Kidney epithelial cell (primary cell): ENCODE results near the gene B4GALNT3. TPM values are rescaled to one million over a fixed set of nuclear protein-coding genes. Genes with fewer than 3 reads are reported as not detected.

Source experiments
- DNase-seq: peaks from one replicate; pipeline ENCODE4 v3.0.0-alpha.2; 2010; ENCODE audit warnings: low read depth
- H3K27me3 ChIP-seq: 2 replicates; pipeline ENCODE4 v1.6.0; 2011; ENCODE audit warnings: low read length; ENCODE audit not compliant: control insufficient read depth, insufficient read depth
- H3K36me3 ChIP-seq: 2 replicates; pipeline ENCODE4 v1.5.1; 2011; ENCODE audit warnings: low read length; ENCODE audit not compliant: control insufficient read depth, insufficient read depth
- H3K4me3 ChIP-seq: 2 replicates; pipeline ENCODE4 v1.5.1; 2011; ENCODE audit warnings: low read depth, mild to moderate bottlenecking, control low read depth, low read length
- total RNA-seq: library from RNA; depleted of rRNA; stranded (reverse); fragments of >200 nt; gene quantifications from 2 replicates; pipeline ENCODE4 v1.2.3, GENCODE V29; 2015
- TF ChIP-seq, protein P1 (sequence below): IDR thresholded peaks from 2 replicates; pipeline ENCODE4 v1.5.1; 2011; ENCODE audit warnings: mild to moderate bottlenecking, moderate library complexity, low read length, control low read depth, inconsistent platforms; ENCODE audit not compliant: insufficient read depth, poor library complexity, severe bottlenecking

The B4GALNT3 gene
- total RNA-seq, 1 donor from 2014 or later, result 6.8 TPM

DNA sequence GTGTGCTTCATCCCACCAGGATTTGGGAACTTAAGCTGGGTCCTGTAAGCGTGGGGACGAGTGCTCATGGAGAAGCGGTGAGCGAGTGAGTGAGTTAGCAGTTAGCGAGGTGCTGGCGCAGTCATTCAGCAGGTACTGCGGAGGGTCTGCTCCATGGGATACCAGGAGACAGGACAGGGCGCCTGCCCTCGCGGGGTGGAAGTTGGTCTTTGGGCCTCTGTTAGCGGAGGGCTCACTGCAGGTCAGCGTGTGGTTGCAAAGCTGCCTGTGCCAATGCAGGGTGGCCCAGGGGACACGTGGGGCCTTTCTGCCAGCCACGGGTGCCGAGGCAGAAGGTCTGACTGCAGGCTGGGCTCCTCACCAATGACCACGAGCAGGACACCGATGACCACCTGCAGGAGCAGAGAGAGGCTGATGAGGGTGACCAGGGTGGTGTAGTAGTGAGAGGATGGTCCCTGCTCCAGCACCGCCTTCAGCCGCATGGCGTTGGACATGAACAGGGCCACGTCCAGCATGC is 105.9 kb downstream of the B4GALNT3 start:
- no peaks in the 10 kb centered on the region for H3K36me3 ChIP-seq
- H3K27me3 ChIP-seq, result no peaks in the 10 kb centered on the region
- no peak for DNase-seq
- no peak overlapping the region for H3K4me3 ChIP-seq
- TF ChIP-seq, protein P1, sequence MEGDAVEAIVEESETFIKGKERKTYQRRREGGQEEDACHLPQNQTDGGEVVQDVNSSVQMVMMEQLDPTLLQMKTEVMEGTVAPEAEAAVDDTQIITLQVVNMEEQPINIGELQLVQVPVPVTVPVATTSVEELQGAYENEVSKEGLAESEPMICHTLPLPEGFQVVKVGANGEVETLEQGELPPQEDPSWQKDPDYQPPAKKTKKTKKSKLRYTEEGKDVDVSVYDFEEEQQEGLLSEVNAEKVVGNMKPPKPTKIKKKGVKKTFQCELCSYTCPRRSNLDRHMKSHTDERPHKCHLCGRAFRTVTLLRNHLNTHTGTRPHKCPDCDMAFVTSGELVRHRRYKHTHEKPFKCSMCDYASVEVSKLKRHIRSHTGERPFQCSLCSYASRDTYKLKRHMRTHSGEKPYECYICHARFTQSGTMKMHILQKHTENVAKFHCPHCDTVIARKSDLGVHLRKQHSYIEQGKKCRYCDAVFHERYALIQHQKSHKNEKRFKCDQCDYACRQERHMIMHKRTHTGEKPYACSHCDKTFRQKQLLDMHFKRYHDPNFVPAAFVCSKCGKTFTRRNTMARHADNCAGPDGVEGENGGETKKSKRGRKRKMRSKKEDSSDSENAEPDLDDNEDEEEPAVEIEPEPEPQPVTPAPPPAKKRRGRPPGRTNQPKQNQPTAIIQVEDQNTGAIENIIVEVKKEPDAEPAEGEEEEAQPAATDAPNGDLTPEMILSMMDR, result no peak

DNA sequence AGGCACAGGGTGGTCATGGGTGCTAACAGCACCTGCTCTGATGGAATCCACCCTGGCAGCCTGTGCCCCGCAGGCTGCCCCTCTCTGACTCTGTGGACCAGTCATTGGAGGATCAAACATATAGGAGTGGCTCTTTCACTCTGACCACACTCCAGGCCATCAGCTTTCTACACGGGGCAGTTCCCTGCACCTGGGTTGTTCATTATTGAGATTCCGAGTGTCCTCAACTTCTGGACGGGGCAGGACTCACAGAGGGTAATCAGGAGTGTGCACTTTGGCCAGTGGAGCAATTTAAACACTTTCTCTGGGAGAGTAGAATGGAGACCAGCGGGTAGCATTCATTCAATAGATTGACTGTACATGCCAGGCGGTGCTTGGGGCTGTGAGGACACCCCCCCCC is 108.7 kb downstream of the B4GALNT3 start:
- Histone ChIP-seq H3K36me3 (no peaks in the 10 kb centered on the region), H3K4me3 (no peak overlapping the region), H3K27me3 (no peaks in the 10 kb centered on the region)
- TF ChIP-seq, protein P1, result no peak
- no peak for DNase-seq

DNA sequence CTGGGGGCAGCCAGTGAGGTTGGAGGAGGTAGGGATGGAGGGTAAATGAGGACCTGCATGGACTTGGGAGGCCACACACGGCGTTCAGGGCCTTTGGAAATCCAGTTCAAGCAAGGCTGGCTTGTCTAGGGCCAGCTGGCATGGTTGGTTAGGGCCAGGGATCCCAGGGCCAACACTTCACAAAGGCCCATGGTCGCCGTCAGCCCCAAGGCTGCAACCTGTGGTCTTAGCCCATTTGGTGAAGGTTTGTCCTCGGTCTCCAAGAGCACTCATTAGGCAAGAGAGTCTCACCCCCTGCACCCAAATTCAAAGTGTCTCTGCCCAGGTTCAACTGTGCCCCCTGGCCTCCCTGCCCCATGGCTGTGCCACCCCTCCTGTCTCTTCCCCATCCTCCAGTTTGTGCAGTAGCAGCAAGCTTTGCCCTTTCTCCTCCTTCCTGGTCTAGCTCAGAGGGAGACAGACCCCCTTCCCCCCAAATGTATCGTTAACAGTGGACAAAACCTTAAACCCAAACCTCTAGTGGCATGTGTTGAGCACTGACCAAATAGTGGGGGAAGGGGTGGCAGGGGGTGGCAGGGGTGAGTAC is 109.4 kb downstream of the B4GALNT3 start:
- H3K36me3 ChIP-seq, result no peaks in the 10 kb centered on the region
- no peaks in the 10 kb centered on the region for H3K27me3 ChIP-seq
- H3K4me3 ChIP-seq, result no peak overlapping the region
- TF ChIP-seq, protein P1, result no peak
- DNase-seq, result no peak

DNA sequence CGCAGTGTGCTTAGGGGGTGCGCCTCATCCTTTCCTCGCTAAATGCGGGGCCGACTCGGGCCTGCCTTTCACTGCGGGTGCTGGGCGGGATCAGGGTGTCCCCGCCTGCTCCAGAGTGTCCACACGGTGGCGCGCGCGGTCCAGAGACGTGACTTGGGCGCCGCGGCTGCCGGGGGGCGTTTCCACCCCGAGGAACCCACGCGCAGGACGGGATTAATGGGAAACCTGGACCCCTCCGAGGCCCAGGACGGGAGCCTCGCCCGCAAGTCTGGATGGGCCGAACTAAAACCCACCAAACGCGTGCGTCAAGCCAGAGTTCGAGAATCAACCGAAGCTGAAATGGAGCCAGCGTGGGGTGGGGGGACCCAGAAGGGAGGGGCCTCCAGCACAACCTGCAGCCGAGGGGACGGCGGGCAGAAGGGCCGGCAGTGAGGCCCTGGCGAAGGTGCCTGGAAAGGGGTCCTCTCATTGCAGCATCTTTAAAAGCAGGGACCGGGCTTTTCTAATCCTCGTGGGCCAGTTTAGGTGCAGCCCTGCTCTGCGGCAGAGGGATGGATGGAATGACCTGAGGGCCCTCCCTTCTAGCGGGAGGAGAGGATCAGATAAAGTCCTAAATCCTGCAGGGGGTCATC is 110.2 kb downstream of the B4GALNT3 start:
- peak; percentile 16 for DNase-seq
- peak overlapping the region; percentile 52 for H3K4me3 ChIP-seq
- TF ChIP-seq, protein P1, result peak; percentile 92

DNA sequence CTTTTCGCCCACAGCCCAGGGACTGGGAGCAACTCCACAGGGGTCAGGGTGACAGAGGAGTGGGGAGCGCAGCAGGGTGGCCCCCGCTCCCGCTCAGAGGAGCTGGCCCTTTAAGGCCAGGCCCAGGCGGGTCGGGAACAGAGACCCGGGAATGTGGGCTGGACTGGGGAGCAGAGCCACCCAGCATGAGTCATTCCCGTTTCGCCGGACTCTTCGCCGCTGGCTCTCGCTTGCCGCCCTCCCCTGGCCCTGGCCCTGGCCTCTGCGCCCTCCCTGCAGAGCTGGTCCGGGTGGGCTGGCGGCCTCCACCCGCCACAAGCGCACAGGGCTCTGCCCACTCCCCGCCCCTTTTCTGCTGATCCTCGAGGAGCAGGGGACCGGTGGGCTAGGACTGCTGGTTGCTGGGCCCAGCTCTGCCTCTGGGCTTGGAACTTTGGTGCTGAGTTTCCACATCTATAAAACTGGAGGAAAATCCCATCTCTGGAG is 110.7 kb downstream of the B4GALNT3 start:
- TF ChIP-seq, protein P1, result no peak
- peak; percentile 52 for DNase-seq
- H3K4me3 ChIP-seq, result peak overlapping the region; percentile 52
- no peaks in the 10 kb centered on the region for H3K36me3 ChIP-seq
- no peaks in the 10 kb centered on the region for H3K27me3 ChIP-seq

More for the DNA sequence above, 110.2 kb downstream of the B4GALNT3 start:
- H3K27me3 ChIP-seq, result no peaks in the 10 kb centered on the region
- no peaks in the 10 kb centered on the region for H3K36me3 ChIP-seq
